Loucy (cell line): ENCODE results near the gene PPM1F.
"Not testable (repeated sequence)": the region's sequence is repeated elsewhere in the genome, so short reads cannot be mapped to it uniquely, and the experiment has no call there.

Experiments used
- H2AFZ ChIP-seq: fragments of 200-600 bp; sonication (generic); 2 replicates; pipeline ENCODE4 v1.6.0; 2016; ENCODE audit warnings: antibody characterized with exemption, mild to moderate bottlenecking, low read length, moderate library complexity
- H3F3A ChIP-seq: fragments of 200-600 bp; 2 replicates; pipeline ENCODE4 v1.6.0; 2016; ENCODE audit warnings: antibody characterized with exemption, low read depth, mild to moderate bottlenecking
- H3K27me3 ChIP-seq: fragments of 200-600 bp; sonication (generic); 2 replicates; pipeline ENCODE4 v1.6.1; 2014; ENCODE audit warnings: low read length, mild to moderate bottlenecking; ENCODE audit not compliant: insufficient read depth, poor library complexity, severe bottlenecking
- H3K36me3 ChIP-seq: fragments of 200-600 bp; sonication (generic); 2 replicates; pipeline ENCODE4 v1.6.1; 2016; ENCODE audit warnings: low read length; ENCODE audit not compliant: insufficient read depth
- H3K4me1 ChIP-seq: fragments of 200-600 bp; sonication (generic); 2 replicates; pipeline ENCODE4 v1.5.1; 2014; ENCODE audit warnings: low read length, mild to moderate bottlenecking; ENCODE audit not compliant: insufficient read depth, poor library complexity, severe bottlenecking
- H3K4me2 ChIP-seq: fragments of 200-600 bp; sonication (generic); 2 replicates; pipeline ENCODE4 v1.6.0; 2014; ENCODE audit warnings: antibody characterized with exemption, low read length, low read depth, mild to moderate bottlenecking; ENCODE audit not compliant: poor library complexity, severe bottlenecking
- H3K4me3 ChIP-seq: fragments of 200-600 bp; sonication (generic); 2 replicates; pipeline ENCODE4 v1.5.1; 2014; ENCODE audit warnings: low read length, mild to moderate bottlenecking, mixed read lengths; ENCODE audit not compliant: poor library complexity, severe bottlenecking
- H3K79me2 ChIP-seq: fragments of 200-600 bp; sonication (generic); 2 replicates; pipeline ENCODE4 v1.6.1; 2014; ENCODE audit warnings: low read length; ENCODE audit not compliant: insufficient read depth
- H3K9ac ChIP-seq: fragments of 200-600 bp; sonication (generic); 2 replicates; pipeline ENCODE4 v1.6.0; 2014; ENCODE audit warnings: mild to moderate bottlenecking, low read depth, low read length, moderate library complexity; ENCODE audit not compliant: poor library complexity, severe bottlenecking
- H3K9me2 ChIP-seq: fragments of 200-600 bp; sonication (generic); replicated peaks from 2 replicates; pipeline ENCODE4 v1.6.1; 2016; ENCODE audit warnings: low read depth, low read length, mixed read lengths
- H3K9me3 ChIP-seq: fragments of 200-600 bp; sonication (generic); 2 replicates; pipeline ENCODE4 v1.6.1; 2014; ENCODE audit warnings: mild to moderate bottlenecking, antibody characterized with exemption, low read length, low read depth; ENCODE audit not compliant: insufficient read depth
- H4K20me1 ChIP-seq: fragments of 200-600 bp; sonication (generic); 2 replicates; pipeline ENCODE4 v1.6.0; 2014; ENCODE audit warnings: antibody characterized with exemption, low read length, mild to moderate bottlenecking; ENCODE audit not compliant: insufficient read depth, poor library complexity, severe bottlenecking
- EZH2phosphoT487 ChIP-seq: fragments of 200-600 bp; IDR thresholded peaks from 2 replicates; pipeline ENCODE4 v1.6.1; 2018; ENCODE audit warnings: antibody characterized with exemption, mild to moderate bottlenecking, moderate library complexity, borderline replicate concordance
- TF ChIP-seq, protein P1 (sequence below): fragments of 200-600 bp; sonication (generic); conservative IDR thresholded peaks from 2 replicates; pipeline ENCODE4 v1.5.1; 2014; ENCODE audit warnings: mild to moderate bottlenecking, antibody characterized with exemption, low read length

Gene PPM1F

DNA sequence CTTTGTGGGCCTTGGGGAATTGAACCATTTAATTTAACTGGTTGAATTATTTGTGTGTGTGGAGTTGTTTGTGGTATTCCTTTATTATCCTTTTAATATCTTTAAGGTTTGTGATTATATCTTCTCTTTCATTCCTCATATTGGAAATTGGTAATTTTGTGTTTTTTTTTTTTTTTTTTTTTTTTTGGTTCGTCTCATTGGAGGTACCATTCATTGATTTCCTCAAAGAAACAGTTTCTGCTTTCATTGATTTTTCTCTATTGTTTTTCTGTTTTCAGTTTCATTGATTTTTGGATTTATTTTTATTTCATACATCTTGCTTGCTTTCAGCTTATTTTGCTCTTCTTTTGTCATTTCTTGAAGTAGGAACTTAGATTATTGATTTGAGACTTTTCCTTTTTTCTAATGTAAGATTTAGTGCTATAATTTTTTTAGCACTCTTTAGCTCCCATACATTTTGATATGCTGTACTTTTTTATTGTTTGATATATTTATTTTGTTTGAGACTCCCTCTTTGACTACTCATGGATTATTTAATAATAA, 54.2 kb downstream of the PPM1F start:
- no peak overlapping the region for H3K4me2 ChIP-seq
- no peaks in the 10 kb centered on the region for H3K9me2 ChIP-seq
- H3K9ac ChIP-seq, result no peak overlapping the region
- H3K36me3 ChIP-seq, result no peaks in the 10 kb centered on the region
- no peaks in the 10 kb centered on the region for H3K79me2 ChIP-seq
- H3F3A ChIP-seq, result no peaks in the 10 kb centered on the region
- no peak overlapping the region for H2AFZ ChIP-seq
- no peaks in the 10 kb centered on the region for H3K4me1 ChIP-seq
- no peak overlapping the region for H3K4me3 ChIP-seq
- TF ChIP-seq EZH2phosphoT487, result no peak
- TF ChIP-seq, protein P1, sequence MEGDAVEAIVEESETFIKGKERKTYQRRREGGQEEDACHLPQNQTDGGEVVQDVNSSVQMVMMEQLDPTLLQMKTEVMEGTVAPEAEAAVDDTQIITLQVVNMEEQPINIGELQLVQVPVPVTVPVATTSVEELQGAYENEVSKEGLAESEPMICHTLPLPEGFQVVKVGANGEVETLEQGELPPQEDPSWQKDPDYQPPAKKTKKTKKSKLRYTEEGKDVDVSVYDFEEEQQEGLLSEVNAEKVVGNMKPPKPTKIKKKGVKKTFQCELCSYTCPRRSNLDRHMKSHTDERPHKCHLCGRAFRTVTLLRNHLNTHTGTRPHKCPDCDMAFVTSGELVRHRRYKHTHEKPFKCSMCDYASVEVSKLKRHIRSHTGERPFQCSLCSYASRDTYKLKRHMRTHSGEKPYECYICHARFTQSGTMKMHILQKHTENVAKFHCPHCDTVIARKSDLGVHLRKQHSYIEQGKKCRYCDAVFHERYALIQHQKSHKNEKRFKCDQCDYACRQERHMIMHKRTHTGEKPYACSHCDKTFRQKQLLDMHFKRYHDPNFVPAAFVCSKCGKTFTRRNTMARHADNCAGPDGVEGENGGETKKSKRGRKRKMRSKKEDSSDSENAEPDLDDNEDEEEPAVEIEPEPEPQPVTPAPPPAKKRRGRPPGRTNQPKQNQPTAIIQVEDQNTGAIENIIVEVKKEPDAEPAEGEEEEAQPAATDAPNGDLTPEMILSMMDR, result no peak
- no peaks in the 10 kb centered on the region for H4K20me1 ChIP-seq
- no peaks in the 10 kb centered on the region for H3K9me3 ChIP-seq
- no peaks in the 10 kb centered on the region for H3K27me3 ChIP-seq

DNA sequence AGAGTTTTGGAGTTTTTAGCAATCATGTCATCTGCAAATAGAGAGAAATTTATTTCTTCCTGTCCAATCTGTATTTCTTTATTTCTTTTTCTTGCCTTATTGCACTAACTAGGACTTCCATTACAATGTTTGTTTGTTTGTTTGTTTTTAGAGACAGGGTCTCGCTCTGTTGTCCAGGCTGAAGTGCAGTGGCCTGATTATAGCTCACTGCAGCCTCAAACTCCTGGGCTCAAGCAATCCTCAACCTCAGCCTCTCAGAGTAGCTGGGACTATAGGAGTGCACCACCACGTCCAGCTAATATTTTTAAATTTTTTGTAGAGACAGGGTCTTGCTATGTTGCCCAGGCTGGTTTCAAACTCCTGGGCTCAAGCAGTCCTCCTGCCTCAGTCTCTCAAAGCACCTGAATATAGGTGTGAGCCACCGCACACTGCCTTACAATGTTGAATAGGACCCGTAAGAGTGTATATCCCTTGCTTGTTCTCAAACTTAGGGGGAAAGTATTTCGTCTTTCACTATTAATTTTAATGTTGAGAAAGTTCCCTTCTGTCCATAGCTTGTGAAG, 55.6 kb downstream of the PPM1F start:
- Histone ChIP-seq H3K36me3 (no peaks in the 10 kb centered on the region), H3K79me2 (no peaks in the 10 kb centered on the region), H3K4me3 (no peak overlapping the region), H3F3A (no peaks in the 10 kb centered on the region), H3K27me3 (no peaks in the 10 kb centered on the region), H3K9me2 (no peaks in the 10 kb centered on the region), H2AFZ (no peak overlapping the region), H4K20me1 (no peaks in the 10 kb centered on the region), H3K9me3 (no peaks in the 10 kb centered on the region), H3K4me2 (no peak overlapping the region), H3K4me1 (no peaks in the 10 kb centered on the region), H3K9ac (no peak overlapping the region)
- TF ChIP-seq, protein P1, result no peak
- TF ChIP-seq EZH2phosphoT487, result no peak

- H3K9me2 ChIP-seq, H3K27me3 ChIP-seq, H3K79me2 ChIP-seq, H3K4me3 ChIP-seq, H3K9ac ChIP-seq, H3K36me3 ChIP-seq, H3K4me1 ChIP-seq, H4K20me1 ChIP-seq, H3K9me3 ChIP-seq, H3F3A ChIP-seq, H3K4me2 ChIP-seq, H2AFZ ChIP-seq: not testable (repeated sequence)
Observed at GRCh38 chr22:21896275-21896674, 56.4 kb downstream of the PPM1F start.

DNA sequence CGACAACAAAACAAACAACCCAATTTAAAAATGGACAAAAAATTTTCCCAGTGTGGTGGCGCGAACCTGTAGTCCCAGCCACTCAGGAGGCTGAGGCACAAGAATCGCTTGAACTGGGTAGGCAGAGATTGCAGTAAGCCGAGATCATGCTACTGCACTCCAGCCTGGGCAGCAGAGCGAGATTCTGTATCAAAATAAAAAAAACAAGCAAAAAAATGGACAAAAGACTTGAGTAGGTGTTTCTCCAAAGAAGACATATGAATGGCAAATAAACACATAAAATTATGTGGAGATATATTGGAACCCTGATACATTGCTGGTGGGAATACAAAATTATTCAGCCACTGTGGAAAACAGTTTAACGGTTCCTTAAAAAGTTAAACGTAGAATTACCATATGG, 57.8 kb downstream of the PPM1F start:
- Histone ChIP-seq H3K9me3 (no peaks in the 10 kb centered on the region), H4K20me1 (no peaks in the 10 kb centered on the region), H3K9ac (no peak overlapping the region), H3K27me3 (no peaks in the 10 kb centered on the region), H3F3A (no peaks in the 10 kb centered on the region), H3K4me3 (no peak overlapping the region), H3K4me2 (no peak overlapping the region), H2AFZ (no peak overlapping the region), H3K4me1 (no peaks in the 10 kb centered on the region), H3K36me3 (no peaks in the 10 kb centered on the region), H3K79me2 (no peaks in the 10 kb centered on the region), H3K9me2 (no peaks in the 10 kb centered on the region)
- no peak for TF ChIP-seq EZH2phosphoT487
- TF ChIP-seq, protein P1, result no peak
